Activated CD8-positive, alpha-beta memory T cell treated with anti-CD3 and anti-CD28 coated beads, Interleukin-2, amount 50 U/mL, for 24 hours (primary cell): ENCODE data around the gene LRRN2.

ENCODE experiments used
- DNase-seq: peaks from one replicate; pipeline ENCODE4 v3.0.0-alpha.2; 2020; ENCODE audit errors: extremely low read depth

The LRRN2 gene

DNA sequence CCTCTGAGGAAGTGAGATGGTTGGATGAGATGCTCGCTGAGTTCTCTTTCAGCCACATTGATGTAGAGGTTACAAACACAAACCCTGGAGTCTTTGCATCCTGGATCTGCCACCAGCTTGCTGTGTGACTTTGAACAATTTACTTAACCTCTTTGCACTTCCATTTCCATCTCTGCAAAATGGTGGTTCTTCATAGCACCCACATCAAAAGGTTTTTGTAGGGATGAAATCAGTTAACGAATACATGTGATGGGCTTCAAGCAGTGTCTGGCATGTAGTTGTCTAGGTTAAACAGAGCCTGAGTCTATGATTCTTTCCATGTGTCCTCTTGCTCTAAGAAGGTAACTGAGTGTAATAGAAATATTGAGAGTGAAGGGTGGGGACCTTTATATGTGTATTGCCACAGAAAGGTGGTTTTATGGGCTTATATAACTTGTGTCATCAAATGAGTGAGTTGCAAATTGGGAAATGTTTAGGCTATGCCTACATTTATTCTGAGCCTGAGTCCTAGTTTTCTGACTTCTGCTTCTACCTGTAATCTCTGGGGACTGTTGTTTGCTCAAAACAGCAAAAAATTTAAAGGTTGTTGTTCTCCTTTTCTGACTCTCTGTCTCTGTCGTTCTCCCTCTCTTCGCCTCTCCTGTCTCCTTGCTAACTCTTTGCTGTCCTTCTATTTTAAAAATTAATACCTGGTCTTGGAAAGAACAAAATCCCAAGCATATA is 27.3 kb upstream of the LRRN2 start:
- DNase-seq = no peak

- DNase-seq = no peak
Observed at GRCh38 chr1:204711947-204712701, 26.6 kb upstream of the LRRN2 start.

DNA sequence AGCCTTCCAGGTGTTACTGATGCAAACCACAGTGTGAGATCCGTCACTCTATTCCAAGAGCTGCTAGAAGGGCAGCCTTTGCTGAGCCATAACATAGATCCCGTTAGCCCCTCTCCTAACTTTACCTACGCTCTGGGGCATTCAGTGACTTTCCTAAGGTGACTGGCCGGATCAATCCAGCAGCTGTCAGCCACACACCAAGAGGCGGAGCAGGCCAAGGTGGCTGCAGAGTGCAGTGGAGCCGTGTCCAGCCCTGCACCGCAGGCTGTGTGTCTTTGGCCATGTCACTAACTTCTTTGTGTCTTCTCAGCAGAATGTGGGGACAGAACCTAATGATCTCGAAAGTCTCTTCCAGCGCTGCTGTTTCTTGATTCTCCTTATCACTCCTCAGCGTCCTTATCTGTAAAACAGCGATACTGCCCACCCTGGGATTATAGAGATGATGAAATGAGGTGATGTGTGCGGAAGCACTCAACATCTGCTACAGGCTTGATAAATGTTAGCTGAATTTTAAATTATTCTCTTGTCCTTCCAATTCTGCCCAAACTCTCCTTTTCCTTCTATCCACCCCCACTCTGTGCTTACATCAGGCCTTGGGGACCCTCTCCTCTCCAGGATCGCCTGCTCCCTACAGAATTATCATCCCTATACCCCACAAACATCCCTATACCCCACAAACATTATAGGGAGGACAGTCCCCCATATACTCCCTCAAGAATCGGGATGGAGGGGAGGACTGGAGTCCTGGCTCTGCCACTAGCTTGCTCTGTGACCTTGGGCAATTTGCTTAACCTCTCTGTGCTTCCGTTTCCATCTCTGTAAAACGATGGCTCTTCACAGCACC is 25.8 kb upstream of the LRRN2 start:
- DNase-seq = no peak

- DNase-seq = no peak
Observed at GRCh38 chr1:204709960-204710912, 24.7 kb upstream of the LRRN2 start.

- no peak for DNase-seq
Observed at GRCh38 chr1:204709021-204709420, 23.5 kb upstream of the LRRN2 start.

GRCh38 chr1:204706838-204707509 is 21.4 kb upstream of the LRRN2 start:
- no peak for DNase-seq

GRCh38 chr1:204705888-204706837 is 20.6 kb upstream of the LRRN2 start:
- no peak for DNase-seq

- DNase-seq = no peak
Observed at GRCh38 chr1:204705493-204705811, 19.9 kb upstream of the LRRN2 start.

DNA sequence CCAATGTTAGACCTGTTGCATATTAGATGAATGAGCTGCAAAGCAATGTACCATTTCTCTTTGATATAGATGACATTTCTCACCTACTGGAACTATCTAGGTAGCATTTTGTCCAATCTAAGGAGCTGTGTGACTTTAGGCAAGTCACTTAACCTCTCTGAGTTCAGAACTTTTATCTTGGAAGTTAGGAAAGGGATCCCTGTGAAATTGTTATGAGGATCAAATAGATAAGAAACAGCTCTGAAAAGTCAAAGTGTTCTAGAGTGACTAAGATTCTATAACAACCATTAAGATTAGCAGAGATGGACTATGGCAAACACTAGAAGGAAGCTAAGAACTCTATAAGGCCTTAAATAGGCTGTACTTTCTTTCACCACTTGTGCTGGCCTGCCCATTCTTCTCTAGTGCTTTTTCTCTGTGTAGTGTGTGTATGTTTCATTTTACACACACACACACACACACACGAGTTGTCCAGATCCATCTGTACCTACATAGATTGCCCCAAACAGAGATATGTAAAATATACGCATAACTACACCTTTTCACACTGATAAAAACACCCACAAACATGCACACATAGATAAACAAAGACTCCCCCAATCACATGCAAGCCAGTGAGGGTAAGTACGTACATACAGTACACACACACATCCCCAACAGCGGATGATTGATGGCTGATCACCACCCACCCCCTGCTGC is 19.4 kb upstream of the LRRN2 start:
- no peak for DNase-seq

GRCh38 chr1:204703826-204704612 is 18.5 kb upstream of the LRRN2 start:
- DNase-seq = no peak

DNA sequence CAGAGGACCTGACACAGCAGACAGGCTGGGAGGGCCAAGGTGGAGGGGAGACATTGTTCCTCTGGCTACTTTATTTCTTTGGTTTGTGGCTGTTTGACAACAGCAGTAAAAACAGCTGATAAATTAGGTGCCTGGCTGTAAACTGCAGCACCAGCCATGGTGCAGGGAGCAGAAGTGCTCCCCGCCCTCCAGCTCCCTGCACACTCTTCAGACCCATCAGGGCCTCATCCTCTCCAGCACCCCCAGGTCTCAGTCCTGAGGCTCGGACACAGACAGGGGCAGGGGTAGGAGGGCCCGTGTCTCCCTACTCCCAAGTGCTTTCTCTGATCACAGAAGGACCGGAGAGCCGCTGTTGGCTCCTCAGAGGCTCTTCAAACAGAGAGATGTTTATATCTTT is 17.7 kb upstream of the LRRN2 start:
- no peak for DNase-seq

GRCh38 chr1:204702552-204703267 is 17.2 kb upstream of the LRRN2 start:
- DNase-seq = no peak

- no peak for DNase-seq
Observed at GRCh38 chr1:204701229-204701628, 15.7 kb upstream of the LRRN2 start.

DNA sequence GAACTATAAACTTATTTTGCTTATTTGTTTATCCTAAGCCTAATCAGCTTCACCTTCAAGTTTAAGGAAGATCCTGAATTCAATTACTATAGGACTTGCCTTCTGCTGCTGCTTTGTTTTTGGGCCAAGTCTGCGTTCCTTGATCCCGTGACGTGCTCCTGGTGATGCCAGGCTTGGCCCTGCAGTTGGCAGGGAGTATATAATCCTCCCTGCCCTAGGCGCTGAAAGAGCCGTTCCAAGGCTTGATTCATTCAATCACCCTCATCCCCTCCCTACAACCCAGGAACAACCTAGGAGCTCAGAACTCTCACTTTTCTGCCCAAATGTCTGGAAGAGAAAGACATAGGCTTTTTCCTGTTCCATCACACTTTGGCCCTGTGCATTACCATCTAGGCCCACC is 12.4 kb upstream of the LRRN2 start:
- DNase-seq = no peak

GRCh38 chr1:204696606-204697005 is 11.1 kb upstream of the LRRN2 start:
- no peak for DNase-seq

- DNase-seq = no peak
Observed at GRCh38 chr1:204695692-204696091, 10.2 kb upstream of the LRRN2 start.

GRCh38 chr1:204694145-204694544 is 8.6 kb upstream of the LRRN2 start:
- no peak for DNase-seq
